ENCODE data around the gene FRAS1. TPM values are rescaled to one million over a fixed set of nuclear protein-coding genes. Genes with fewer than 3 reads are reported as not detected.

Gene FRAS1
- total RNA-seq, 1 donor from 2014 or later, result 18.9 TPM

DNA sequence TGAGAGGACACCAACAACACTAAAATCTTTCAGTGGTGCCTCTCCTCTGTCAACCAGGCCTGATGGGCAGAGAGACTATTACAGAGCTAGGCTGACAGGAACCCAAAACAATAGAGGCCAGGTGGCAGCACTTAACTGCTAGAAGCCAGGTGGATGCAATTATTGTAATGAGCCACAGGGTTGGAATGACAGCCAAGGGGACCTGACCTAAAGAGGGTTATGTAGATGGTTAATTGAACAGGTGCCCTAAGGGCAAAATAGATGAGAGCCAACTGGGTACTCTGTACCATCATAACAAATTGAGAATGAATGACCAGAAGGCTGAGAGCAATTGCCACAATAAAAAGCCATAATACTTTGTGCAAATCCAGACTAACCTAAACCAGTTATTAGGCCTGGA is 24.7 kb upstream of the FRAS1 start:
- Mint-ChIP-seq H3K4me3 (ENCODE audit: unreplicated experiment) (no peak overlapping the region), H3K27me3 (ENCODE audit: low read depth) (peaks cover 2% of the 10 kb centered on the region), H3K27ac (ENCODE audit: unreplicated experiment) (no peak overlapping the region), H3K9me3 (ENCODE audit: low read depth) (peaks cover 2% of the 10 kb centered on the region), H3K4me1 (ENCODE audit: low read depth) (no peaks in the 10 kb centered on the region), H3K36me3 (ENCODE audit: low read depth) (no peaks in the 10 kb centered on the region)
- DNase-seq (ENCODE audit: low spot score), result no peak
- TF ChIP-seq, protein P1, sequence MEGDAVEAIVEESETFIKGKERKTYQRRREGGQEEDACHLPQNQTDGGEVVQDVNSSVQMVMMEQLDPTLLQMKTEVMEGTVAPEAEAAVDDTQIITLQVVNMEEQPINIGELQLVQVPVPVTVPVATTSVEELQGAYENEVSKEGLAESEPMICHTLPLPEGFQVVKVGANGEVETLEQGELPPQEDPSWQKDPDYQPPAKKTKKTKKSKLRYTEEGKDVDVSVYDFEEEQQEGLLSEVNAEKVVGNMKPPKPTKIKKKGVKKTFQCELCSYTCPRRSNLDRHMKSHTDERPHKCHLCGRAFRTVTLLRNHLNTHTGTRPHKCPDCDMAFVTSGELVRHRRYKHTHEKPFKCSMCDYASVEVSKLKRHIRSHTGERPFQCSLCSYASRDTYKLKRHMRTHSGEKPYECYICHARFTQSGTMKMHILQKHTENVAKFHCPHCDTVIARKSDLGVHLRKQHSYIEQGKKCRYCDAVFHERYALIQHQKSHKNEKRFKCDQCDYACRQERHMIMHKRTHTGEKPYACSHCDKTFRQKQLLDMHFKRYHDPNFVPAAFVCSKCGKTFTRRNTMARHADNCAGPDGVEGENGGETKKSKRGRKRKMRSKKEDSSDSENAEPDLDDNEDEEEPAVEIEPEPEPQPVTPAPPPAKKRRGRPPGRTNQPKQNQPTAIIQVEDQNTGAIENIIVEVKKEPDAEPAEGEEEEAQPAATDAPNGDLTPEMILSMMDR (IDR thresholded peaks at IDR 0.05), result no peak

DNA sequence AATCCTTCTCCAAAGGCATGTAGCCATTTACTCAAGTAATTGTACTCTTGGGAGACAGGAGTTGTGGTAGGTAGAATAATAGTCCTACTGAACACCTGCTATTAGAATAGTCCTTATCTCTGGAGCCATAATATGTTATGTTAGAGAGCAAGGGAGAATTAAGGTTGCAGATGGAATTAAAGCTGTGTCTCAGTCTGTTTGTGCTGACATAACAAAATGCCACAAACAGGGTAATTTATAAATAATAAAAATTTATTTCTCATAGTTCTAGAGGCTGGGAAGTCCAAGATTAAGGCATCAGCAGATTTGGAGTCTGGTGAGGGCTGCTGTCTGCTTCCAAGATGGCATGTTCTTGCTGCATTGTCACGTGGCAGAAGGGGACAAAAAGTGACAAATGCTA is 24.2 kb upstream of the FRAS1 start:
- peaks cover 2% of the 10 kb centered on the region for H3K9me3 Mint-ChIP-seq (ENCODE audit: low read depth)
- H3K36me3 Mint-ChIP-seq (ENCODE audit: low read depth), result no peaks in the 10 kb centered on the region
- H3K4me1 Mint-ChIP-seq (ENCODE audit: low read depth), result no peaks in the 10 kb centered on the region
- peaks cover 2% of the 10 kb centered on the region for H3K27me3 Mint-ChIP-seq (ENCODE audit: low read depth)
- no peak overlapping the region for H3K4me3 Mint-ChIP-seq (ENCODE audit: unreplicated experiment)
- TF ChIP-seq, protein P1 (IDR thresholded peaks at IDR 0.05), result no peak
- DNase-seq (ENCODE audit: low spot score), result no peak
- H3K27ac Mint-ChIP-seq (ENCODE audit: unreplicated experiment), result no peak overlapping the region

DNA sequence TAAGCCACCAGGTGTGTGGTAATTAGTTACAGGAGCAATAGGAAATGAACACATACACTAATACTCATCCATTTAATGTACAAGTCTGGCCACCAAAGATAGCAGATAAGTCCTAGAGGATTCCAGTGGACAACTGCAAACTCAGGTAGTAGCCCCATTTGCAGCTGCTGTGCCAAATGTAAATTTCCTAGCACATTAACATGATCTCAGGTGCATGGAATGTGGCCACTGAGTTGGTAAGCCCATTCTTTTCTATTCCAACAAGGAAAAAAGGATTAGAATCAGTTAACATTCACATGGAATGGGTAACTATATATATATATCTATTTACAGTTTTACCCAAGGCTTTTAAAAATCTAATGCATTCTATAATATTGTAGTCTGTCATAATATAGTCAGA is 23.3 kb upstream of the FRAS1 start:
- no peaks in the 10 kb centered on the region for H3K36me3 Mint-ChIP-seq (ENCODE audit: low read depth)
- H3K27ac Mint-ChIP-seq (ENCODE audit: unreplicated experiment), result no peak overlapping the region
- no peak for DNase-seq (ENCODE audit: low spot score)
- H3K27me3 Mint-ChIP-seq (ENCODE audit: low read depth), result peaks cover 2% of the 10 kb centered on the region
- H3K4me1 Mint-ChIP-seq (ENCODE audit: low read depth), result no peaks in the 10 kb centered on the region
- TF ChIP-seq, protein P1 (IDR thresholded peaks at IDR 0.05), result no peak
- peaks cover 2% of the 10 kb centered on the region for H3K9me3 Mint-ChIP-seq (ENCODE audit: low read depth)
- no peak overlapping the region for H3K4me3 Mint-ChIP-seq (ENCODE audit: unreplicated experiment)

DNA sequence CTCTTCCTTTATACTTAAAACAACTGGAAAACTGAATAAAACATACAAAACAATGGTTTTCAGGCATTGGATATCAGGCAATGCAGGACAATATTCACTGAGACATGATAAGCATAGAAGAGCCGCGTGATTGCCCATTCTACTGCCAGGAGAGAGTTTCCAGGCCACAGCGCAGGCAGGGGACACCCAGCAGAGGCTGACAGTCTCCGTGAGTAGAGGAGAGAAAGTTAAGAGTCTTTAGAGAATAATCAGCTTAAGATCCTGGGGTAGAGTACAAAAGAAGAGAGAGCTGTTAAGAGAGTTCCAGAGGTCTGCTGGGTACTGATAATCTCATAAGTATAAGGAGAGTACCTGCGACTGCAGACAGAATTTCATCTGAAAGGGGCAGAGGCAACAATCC is 18.4 kb upstream of the FRAS1 start:
- Mint-ChIP-seq H3K36me3 (ENCODE audit: low read depth) (peaks cover 5% of the 10 kb centered on the region), H3K9me3 (ENCODE audit: low read depth) (peaks cover 13% of the 10 kb centered on the region), H3K27ac (ENCODE audit: unreplicated experiment) (no peak overlapping the region), H3K4me3 (ENCODE audit: unreplicated experiment) (no peak overlapping the region), H3K4me1 (ENCODE audit: low read depth) (no peaks in the 10 kb centered on the region), H3K27me3 (ENCODE audit: low read depth) (peaks cover 1% of the 10 kb centered on the region)
- DNase-seq (ENCODE audit: low spot score), result no peak
- TF ChIP-seq, protein P1 (IDR thresholded peaks at IDR 0.05), result no peak

GRCh38 chr4:78039678-78040077 is 17.4 kb upstream of the FRAS1 start:
- no peak overlapping the region for H3K4me3 Mint-ChIP-seq (ENCODE audit: unreplicated experiment)

More at GRCh38 chr4:78039678-78040077, 17.4 kb upstream of the FRAS1 start:
- no peak for DNase-seq (ENCODE audit: low spot score)
- Mint-ChIP-seq H3K27ac (ENCODE audit: unreplicated experiment) (no peak overlapping the region), H3K4me1 (ENCODE audit: low read depth) (no peaks in the 10 kb centered on the region), H3K9me3 (ENCODE audit: low read depth) (peaks cover 13% of the 10 kb centered on the region), H3K27me3 (ENCODE audit: low read depth) (peaks cover 1% of the 10 kb centered on the region), H3K36me3 (ENCODE audit: low read depth) (peaks cover 5% of the 10 kb centered on the region)
- TF ChIP-seq, protein P1 (IDR thresholded peaks at IDR 0.05), result no peak
